Measurements from ENCODE around the gene CRYGD. TPM values are rescaled to one million over a fixed set of nuclear protein-coding genes. Genes with fewer than 3 reads are reported as not detected.

Gene CRYGD
- total and polyA plus RNA-seq, 2 of the 13 experiments (the other 11 are each of a cell fraction or from before 2014, with no cell fraction given), result not detected

DNA sequence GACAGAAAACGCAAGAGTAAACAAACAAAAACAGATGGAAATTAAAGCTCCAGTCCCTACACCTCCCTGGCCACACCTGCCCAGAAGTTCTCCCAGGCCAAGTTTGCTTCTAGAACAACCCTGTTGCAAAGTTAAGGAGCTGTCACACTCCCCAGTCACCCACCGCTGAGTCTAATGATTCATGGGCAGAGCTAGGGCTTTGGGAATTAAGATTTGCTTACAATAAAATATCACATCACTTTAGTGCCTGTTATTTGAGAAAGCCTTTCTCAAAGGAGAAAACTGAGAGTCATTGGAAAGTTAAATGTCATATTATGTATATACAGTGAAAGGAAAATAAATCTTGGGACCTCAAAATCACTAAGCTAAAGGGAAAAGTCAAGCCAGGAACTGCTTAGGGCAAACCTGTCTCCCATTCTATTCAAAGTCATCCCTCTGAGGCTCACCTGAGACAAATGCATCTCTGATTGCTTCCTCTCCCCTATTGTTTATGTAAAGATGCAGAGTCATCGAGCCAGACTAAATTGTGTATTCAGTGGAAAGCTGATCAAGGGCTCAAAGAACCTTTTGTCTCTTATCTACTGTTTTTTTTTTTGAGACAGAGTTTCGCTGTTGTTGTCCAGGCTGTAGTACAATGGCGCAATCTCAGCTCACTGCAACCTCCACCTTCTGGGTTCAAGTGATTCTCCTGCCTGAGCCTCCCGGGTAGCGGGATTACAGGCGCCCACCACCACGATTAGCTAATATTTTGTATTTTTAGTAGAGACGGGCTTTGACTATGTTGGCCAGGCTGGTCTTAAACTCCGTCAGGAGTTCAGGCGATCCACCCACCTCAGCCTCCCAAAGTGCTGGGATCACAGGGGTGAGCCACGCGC lies 18.8 kb upstream of the CRYGD start (continued):
- TF ChIP-seq, protein P1, sequence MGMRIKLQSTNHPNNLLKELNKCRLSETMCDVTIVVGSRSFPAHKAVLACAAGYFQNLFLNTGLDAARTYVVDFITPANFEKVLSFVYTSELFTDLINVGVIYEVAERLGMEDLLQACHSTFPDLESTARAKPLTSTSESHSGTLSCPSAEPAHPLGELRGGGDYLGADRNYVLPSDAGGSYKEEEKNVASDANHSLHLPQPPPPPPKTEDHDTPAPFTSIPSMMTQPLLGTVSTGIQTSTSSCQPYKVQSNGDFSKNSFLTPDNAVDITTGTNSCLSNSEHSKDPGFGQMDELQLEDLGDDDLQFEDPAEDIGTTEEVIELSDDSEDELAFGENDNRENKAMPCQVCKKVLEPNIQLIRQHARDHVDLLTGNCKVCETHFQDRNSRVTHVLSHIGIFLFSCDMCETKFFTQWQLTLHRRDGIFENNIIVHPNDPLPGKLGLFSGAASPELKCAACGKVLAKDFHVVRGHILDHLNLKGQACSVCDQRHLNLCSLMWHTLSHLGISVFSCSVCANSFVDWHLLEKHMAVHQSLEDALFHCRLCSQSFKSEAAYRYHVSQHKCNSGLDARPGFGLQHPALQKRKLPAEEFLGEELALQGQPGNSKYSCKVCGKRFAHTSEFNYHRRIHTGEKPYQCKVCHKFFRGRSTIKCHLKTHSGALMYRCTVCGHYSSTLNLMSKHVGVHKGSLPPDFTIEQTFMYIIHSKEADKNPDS (CRISPR knock-in tag; IDR thresholded peaks at IDR 0.05), result no peak
- TF ChIP-seq ZMYM3 (CRISPR knock-in tag; IDR thresholded peaks at IDR 0.05) (peak; percentile 99), TEAD2 (CRISPR knock-in tag; IDR thresholded peaks at IDR 0.05) (no peak), HOXA3 (CRISPR knock-in tag; IDR thresholded peaks at IDR 0.05) (peak; percentile 28; the same call in 1 of the 2 replicates), JUND (CRISPR knock-in tag; IDR thresholded peaks at IDR 0.05) (no peak), FOXA3 (CRISPR knock-in tag; IDR thresholded peaks at IDR 0.05) (peak; percentile 68), EZH2 (conservative IDR thresholded peaks at IDR 0.05; ENCODE audit: low read depth, low read length) (no peak), PAF1 (CRISPR knock-in tag; IDR thresholded peaks at IDR 0.05) (no peak), ZNF83 (CRISPR knock-in tag; IDR thresholded peaks at IDR 0.05; ENCODE audit: borderline replicate concordance) (no peak), HDAC2 (CRISPR knock-in tag; IDR thresholded peaks at IDR 0.05) (peak; percentile 62; the same call in 1 of the 2 replicates), MLLT10 (CRISPR knock-in tag; IDR thresholded peaks at IDR 0.05) (no peak), YEATS4 (CRISPR knock-in tag; IDR thresholded peaks at IDR 0.05; ENCODE audit: borderline replicate concordance) (0 out of 2 replicates have a peak, but pooled peaks have one; percentile 29), DMAP1 (CRISPR knock-in tag; IDR thresholded peaks at IDR 0.05) (no peak), HHEX (CRISPR knock-in tag; IDR thresholded peaks at IDR 0.05) (peak; percentile 55; the same call in 1 of the 2 replicates), SNRNP70 (IDR thresholded peaks at IDR 0.05; ENCODE audit: low read depth, low read length) (no peak), SRSF4 (IDR thresholded peaks at IDR 0.05; ENCODE audit: low read depth, low read length, poor library complexity, severe bottlenecking) (no peak), SMAD9 (CRISPR knock-in tag; IDR thresholded peaks at IDR 0.05) (no peak), ZNF121 (CRISPR knock-in tag; IDR thresholded peaks at IDR 0.05) (peak; percentile 86), CHD4 (IDR thresholded peaks at IDR 0.05; ENCODE audit: borderline replicate concordance, low read length) (peak; percentile 96), GABPB1 (CRISPR knock-in tag; IDR thresholded peaks at IDR 0.05) (peak; percentile 33; the same call in 1 of the 2 replicates), ZNF350 (CRISPR knock-in tag; IDR thresholded peaks at IDR 0.05; ENCODE audit: borderline replicate concordance, low read depth) (no peak), KAT8 (CRISPR knock-in tag; IDR thresholded peaks at IDR 0.05) (peak; percentile 58; the same call in 1 of the 2 replicates), NFIB (CRISPR knock-in tag; IDR thresholded peaks at IDR 0.05; ENCODE audit: borderline replicate concordance) (no peak), ZNF775 (CRISPR knock-in tag; IDR thresholded peaks at IDR 0.05; ENCODE audit: borderline replicate concordance) (no peak), FOXJ3 (CRISPR knock-in tag; IDR thresholded peaks at IDR 0.05; ENCODE audit: borderline replicate concordance) (peak; percentile 89)
- TF ChIP-seq, protein P2, sequence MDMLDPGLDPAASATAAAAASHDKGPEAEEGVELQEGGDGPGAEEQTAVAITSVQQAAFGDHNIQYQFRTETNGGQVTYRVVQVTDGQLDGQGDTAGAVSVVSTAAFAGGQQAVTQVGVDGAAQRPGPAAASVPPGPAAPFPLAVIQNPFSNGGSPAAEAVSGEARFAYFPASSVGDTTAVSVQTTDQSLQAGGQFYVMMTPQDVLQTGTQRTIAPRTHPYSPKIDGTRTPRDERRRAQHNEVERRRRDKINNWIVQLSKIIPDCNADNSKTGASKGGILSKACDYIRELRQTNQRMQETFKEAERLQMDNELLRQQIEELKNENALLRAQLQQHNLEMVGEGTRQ (IDR thresholded peaks at IDR 0.05; ENCODE audit: low read depth, low read length), result no peak
- TF ChIP-seq, protein P2 (CRISPR knock-in tag; IDR thresholded peaks at IDR 0.05; ENCODE audit: borderline replicate concordance), result no peak

Measured in HepG2 (cell line).